ENCODE results near the gene ITPR1. TPM values are rescaled to one million over a fixed set of nuclear protein-coding genes. Genes with fewer than 3 reads are reported as not detected.

ITPR1 gene
- polyA plus RNA-seq, 1 of the 3 experiments (the other 2 are of a cell fraction): 5.9 TPM

GRCh38 chr3:4464576-4464975 is 28.6 kb upstream of the ITPR1 start:
- Histone ChIP-seq H2AFZ (ENCODE audit: low read depth) (no peak overlapping the region), H3K4me1 (ENCODE audit: control insufficient read depth in 1 of 2, insufficient read depth in 2 of 2, low read depth in 1 of 2, low read length in 1 of 2) (peaks cover 0 to 4% of the 10 kb centered on the region in 2 experiments; a peak in 1 of 4 replicates), H3K27me3 (ENCODE audit: insufficient read depth) (no peaks in the 10 kb centered on the region), H3K4me2 (no peak overlapping the region), H3K36me3 (replicated peaks in 1 of 2; ENCODE audit: control insufficient read depth in 1 of 2, insufficient read depth in 2 of 2, low read length in 1 of 2) (no peaks in the 10 kb centered on the region), H3K4me3 (ENCODE audit: low read depth in 2 of 2, low read length in 1 of 2) (no peak overlapping the region), H3K9ac (no peak overlapping the region), H3K27ac (ENCODE audit: low read depth in 2 of 2, low read length in 1 of 2) (no peak overlapping the region), H4K20me1 (ENCODE audit: insufficient read depth) (no peaks in the 10 kb centered on the region), H3F3A (replicated peaks; ENCODE audit: insufficient read depth) (no peaks in the 10 kb centered on the region), H3K9me2 (no peaks in the 10 kb centered on the region), H3K9me3 (no peaks in the 10 kb centered on the region), H3K79me2 (ENCODE audit: insufficient read depth) (peaks cover 14% of the 10 kb centered on the region)
- POLR2A ChIA-PET: no interaction called here
- TF ChIP-seq NRF1 (IDR thresholded peaks at IDR 0.05; ENCODE audit: low read depth, low read length) (no peak), RXRA (IDR thresholded peaks at IDR 0.05; ENCODE audit: borderline replicate concordance, low read depth) (no peak), EP300 (IDR thresholded peaks at IDR 0.05; ENCODE audit: borderline replicate concordance in 1 of 2, low read depth in 1 of 2, low read length in 1 of 2) (no peak), SMC3 (IDR thresholded peaks at IDR 0.05; ENCODE audit: low read depth, low read length) (no peak), FOXJ3 (CRISPR knock-in tag; IDR thresholded peaks at IDR 0.05) (no peak), SIN3A (IDR thresholded peaks at IDR 0.05; ENCODE audit: borderline replicate concordance, low read depth, low read length) (no peak), MXI1 (IDR thresholded peaks at IDR 0.05; ENCODE audit: low read depth, low read length) (no peak), CTCF (IDR thresholded peaks at IDR 0.05) (no peak), JUND (IDR thresholded peaks at IDR 0.05) (no peak), MAX (IDR thresholded peaks at IDR 0.05; ENCODE audit: low read depth) (no peak), CHD2 (IDR thresholded peaks at IDR 0.05; ENCODE audit: low read length, partially characterized antibody) (no peak), YY1 (IDR thresholded peaks at IDR 0.05; ENCODE audit: low read depth) (no peak), GATA2 (CRISPR knock-in tag; IDR thresholded peaks at IDR 0.05) (no peak), FOXM1 (IDR thresholded peaks at IDR 0.05; ENCODE audit: low read depth) (no peak), TCF12 (IDR thresholded peaks at IDR 0.05) (no peak), EZH2phosphoT487 (IDR thresholded peaks at IDR 0.05; ENCODE audit: borderline replicate concordance, low read depth) (no peak), GABPA (IDR thresholded peaks at IDR 0.05; ENCODE audit: low read depth) (no peak), NFIC (IDR thresholded peaks at IDR 0.05; ENCODE audit: borderline replicate concordance) (no peak)
- TF ChIP-seq, protein P1, sequence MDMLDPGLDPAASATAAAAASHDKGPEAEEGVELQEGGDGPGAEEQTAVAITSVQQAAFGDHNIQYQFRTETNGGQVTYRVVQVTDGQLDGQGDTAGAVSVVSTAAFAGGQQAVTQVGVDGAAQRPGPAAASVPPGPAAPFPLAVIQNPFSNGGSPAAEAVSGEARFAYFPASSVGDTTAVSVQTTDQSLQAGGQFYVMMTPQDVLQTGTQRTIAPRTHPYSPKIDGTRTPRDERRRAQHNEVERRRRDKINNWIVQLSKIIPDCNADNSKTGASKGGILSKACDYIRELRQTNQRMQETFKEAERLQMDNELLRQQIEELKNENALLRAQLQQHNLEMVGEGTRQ (IDR thresholded peaks at IDR 0.05; ENCODE audit: borderline replicate concordance, low read depth, low read length): no peak
- DNase-seq: no peak
- 93% methylated on average over 1 of the region's 1 CpG for WGBS (ENCODE audit: low lambda C conversion rate)
- CTCF ChIA-PET: no interaction called here

All from SK-N-SH (cell line).